NAMALWA (cell line): ENCODE data around the gene PLAGL2.
"Not testable (repeated sequence)": the region's sequence is repeated elsewhere in the genome, so short reads cannot be mapped to it uniquely, and the experiment has no call there.

ENCODE experiments used
- DNase-seq: peaks from one replicate; pipeline ENCODE4 v3.0.0-alpha.2; 2015; ENCODE audit warnings: low spot score

PLAGL2 gene

DNA sequence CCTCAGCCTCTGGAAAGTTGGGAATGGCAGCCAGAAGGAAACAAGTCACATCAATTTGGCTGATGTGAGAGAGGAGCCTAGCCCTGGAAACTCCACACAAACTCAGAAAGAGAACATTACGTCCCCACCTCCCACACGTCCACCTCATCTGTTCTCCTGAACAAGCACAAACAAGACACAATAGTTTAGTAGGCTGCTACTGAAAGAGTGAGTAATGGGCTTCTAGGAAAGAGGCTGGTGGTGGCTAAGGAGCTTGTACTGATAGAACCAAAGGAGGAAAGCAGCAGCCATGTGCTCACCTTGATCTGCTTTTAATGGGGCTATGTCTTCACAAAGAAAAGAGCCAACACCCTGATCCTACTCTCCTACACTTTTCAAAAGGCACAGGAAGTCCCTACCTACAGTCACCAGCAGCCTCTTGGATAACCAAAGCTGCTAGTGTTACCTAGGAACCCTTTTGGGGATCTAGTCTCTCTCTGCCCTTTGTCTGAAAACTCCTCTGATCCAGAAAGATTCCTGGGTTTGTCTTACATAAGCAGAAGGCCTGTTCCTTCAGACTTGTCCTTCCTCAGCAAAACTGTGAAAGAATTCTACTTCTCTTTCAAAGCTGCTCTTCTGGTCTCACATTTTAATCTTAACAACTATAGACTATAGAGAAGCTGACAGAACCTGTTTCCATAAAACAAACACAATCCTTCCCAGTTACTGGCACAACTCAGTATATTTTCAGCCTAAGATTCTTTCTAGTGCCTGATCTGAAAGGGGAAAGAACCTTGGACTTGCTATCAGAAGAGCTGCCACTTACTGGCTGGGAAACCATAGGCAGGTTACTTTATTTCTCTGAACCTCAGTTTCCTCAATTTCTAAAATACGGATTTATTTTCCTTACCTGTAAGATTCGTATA lies 3.1 kb downstream of the PLAGL2 start:
- no peak for DNase-seq

DNA sequence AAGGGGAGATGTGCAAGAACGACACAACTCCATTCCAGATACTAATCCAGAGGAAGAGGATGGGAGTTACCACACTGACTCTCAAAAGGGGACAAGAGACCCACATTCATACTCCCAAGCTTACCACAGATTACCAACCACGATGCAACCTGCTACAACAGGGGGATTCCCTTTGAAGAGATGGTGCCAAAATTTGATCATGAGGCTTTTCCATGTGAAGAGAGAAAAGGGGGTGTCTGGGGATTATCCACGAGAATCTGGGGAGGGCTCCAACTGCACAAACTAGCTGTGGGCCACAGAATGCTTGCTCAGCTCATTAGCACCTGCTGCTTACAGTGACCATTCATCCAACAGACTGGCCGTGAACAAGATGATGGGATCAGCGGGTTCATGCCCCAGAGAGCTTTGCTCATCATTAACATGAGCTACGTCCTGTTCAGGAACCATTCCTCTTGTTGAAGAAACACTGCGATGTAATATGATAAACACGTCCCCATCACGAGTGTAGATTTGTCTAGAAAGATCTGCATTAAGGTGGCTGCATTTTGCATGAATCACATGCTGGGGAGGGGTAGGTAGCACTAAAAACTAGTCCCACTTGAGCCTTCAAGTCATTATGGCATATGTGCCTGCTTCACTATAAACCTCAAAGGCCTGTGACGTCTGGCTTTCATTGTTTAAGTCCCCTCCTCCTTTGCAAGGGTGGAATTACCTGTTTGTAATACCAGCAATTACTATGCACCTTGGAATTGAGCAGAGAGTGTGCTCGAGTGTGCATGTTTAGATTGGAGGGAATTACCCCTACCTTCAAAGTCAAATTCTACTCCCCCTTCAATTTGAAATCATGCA lies 4.0 kb downstream of the PLAGL2 start:
- no peak for DNase-seq

DNA sequence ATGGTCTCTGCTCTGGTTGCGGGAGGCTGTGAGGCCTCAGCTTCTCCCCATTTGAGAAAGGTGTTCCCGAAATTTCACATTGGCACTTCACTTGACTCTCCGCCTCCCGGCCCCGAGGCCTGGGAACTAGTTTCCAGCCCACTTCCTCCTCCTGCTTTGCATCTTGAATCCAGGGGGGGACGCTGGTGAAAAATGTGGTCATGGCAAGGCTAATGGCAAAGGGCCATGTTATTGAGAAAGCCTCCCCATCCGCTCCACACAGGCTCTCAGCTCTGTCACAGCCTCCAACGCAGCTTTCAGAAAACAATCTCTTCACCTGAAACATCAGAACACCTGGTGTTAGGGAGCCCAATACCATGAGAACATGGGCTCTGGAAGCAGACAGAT lies 5.6 kb downstream of the PLAGL2 start:
- DNase-seq = no peak

DNA sequence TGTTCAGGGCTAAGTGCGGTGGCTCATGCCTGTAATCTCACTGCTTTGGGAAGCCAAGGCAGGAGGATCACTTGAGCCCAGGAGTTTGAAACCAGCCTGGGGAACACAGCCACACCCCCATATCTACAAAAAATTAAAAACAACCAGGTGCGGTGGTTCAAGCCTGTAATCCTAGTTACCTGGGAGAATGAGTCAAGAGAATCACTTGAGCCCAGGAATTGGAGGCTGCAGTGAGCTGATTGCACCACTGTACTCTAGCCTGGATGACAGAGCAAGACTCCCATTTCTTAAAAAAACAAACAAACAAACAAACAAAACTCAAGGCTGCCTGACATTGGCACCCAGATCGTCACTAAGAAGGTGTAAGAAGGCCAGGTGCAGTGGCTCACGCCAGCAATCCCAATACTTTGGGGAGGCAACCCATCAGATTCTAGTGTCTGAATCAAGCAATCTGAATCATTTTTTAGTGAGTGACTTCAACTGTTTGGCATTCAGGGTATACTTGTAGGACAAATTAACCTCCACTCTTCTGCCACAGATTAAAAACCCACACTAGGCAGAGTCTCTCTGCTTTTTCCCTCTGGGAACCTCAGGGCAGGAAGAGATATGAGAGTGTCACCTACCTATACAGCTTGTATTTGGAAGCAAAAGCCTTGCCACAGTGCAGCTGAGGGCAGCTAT lies 6.1 kb downstream of the PLAGL2 start:
- DNase-seq = no peak

DNA sequence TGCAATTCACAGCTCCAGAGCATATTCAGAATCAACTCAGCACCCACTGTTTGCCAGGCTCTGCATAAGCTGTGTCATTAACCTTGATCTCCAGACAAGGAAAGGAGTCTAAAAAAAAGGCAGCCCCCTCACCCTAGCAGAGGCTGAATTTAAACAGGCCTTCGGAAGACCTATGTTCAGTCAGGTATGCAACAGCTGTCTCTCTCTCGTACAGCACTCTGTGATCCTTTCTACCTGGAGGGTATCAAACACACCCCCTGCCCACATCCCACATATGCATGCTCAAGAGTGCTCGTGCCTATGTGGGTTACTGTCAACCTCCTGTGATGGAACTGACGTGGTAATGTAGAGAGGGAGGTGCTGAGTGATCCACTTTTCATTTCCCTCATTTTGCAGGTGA lies 8.5 kb downstream of the PLAGL2 start:
- no peak for DNase-seq

DNA sequence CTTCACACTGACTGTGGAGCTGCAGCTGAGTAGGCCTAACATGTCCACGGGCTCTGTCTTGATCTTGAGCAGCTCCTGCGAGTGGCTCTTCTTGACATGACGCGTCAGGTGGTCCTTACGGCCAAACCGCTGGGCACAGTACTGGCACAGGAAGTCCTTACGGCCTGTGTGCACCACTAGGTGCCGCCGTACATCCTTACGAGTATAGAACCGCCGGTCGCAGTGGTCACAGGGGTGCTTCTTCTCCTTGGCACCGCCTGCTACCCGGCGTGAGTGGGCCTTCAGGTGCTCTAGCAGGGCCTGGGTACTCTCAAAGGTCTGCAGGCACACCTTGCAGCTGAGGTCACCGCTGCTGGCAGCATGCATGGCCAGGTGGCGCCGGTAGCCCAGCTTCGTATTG lies 10.4 kb downstream of the PLAGL2 start:
- DNase-seq = not testable (repeated sequence)

DNA sequence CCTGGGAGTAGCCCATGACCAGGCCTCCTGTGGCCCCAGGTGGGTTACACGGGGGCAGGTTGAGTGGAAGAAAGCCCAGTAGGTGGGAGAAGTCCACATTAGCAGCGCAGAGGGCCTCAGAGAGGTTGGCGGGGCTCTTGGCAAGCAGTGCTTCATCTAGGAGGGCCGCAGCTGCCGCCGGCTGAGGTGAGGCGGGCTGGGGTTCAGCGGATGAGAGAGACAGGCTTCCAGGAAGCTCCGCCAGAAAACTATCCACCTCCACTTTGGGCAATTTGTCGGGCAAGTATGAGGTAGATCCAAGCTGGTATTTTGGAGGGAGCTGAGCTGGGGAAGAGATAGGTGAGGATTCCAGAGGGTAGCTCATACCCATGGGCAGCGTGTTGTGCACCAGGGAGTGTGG lies 10.9 kb downstream of the PLAGL2 start:
- DNase-seq = not testable (repeated sequence)

DNA sequence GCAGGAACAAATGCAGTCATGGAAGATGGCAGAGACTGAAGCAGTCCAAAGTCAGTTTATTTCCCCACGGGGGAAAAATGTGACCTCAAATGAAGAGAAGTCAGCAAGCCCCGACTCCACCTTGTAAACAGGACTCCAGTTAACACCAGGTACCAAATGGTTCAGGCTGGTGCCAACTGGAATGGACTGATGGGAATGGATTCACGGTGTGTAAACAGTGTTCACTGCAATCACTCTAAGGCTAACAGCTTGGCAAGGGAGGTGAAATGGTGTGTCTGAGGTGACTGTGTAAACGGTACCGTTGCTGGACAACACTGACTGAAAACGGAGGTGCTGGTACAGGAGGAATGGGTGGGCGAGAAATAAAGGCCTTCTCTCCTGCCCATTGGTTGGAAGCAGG lies 12.0 kb downstream of the PLAGL2 start:
- DNase-seq = no peak

DNA sequence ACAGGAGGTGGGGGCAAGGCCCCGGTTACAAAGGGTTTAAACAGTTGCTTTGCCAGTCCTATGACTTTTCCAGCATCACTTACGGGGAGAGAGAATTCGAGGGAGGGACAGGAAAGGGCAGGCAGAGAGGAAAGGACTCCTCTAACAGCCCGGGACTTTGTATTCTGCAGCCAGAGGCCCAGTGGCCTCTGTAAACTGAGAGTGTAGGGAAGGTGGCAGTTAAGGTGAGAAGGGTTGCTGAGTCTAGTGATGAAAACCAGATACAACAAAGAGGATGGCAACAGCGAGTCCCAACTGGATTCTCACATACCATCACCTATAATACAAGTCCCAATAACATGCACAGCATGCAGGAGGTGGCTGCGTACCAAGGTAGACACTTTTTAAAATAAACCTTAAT lies 13.5 kb downstream of the PLAGL2 start:
- DNase-seq = no peak

DNA sequence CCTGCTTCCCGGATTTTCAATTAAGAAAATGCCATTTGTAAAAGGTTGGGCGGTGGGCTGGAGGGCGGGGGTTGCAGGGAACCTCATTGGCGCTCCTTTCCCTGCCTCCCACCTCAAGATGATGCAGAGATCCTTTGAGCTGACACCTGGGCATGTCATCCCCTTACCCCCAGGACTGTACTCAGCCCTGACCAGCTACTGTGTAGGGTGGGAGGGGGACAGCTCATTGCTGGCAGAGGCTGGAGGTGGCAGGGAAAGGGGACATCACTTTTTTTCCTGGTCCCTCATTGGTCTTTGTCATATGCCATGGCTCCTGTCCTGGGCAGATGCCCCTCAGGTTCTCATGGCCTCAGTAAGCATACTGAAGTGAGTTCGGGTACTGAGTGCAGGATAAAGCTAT lies 14.2 kb downstream of the PLAGL2 start:
- not testable (repeated sequence) for DNase-seq

DNA sequence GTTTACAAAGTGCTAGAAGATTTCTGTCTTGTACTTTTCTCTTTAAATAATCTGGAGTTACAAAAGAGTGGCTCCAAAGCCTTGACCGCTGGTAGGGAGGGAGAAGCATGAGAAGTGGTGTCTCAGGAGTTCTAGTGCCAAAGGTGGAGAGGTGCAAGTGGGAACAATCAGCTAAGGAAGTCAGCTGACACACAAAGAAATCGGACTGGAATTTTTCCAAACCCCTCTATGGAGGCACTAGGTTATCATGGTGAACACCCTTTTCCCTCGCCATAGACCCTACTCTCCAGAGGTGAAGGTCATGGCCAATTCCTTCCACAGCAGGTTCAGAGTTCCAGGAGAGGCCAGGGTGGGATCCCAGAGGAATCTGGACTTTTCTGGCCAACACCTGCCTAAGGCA lies 14.8 kb downstream of the PLAGL2 start:
- DNase-seq = no peak

DNA sequence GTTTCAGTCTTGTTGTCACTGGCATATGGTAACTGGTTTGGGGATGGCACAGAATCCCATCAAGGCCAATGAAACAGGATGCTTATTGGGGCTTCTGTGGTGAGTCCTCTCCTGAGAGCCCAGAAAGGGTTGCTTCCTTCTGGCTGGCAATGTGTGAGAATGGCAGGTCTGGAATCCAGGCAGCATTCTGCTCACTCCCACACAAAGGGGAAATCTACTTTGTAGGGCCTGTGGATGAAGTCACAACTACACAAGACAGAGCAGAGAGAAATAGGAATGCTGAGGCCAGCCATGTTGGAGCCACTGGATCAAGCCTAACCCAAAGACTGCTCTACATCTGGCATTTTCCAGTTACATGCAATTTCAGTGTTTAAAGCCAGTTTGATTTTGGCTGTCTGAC lies 15.7 kb downstream of the PLAGL2 start:
- DNase-seq = no peak

DNA sequence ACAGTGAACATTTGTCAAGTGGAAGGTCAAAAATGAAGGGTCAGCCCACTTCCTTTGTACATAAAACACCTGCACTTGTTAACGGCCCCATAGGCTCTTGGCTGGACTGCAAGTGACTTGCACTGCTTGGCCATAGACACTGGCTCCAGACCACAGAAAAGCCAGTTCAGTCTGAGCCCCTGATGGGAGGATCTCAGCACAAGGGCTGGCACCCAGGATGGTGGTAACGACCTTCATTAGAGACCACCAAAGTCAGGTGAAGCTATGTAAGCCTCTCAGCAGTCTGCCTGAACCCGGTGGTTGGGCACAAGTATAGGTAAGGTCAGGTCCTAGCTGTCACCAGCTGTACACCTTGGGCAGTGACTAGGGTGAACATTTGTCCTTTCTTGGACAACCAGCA lies 16.1 kb downstream of the PLAGL2 start:
- DNase-seq = no peak

DNA sequence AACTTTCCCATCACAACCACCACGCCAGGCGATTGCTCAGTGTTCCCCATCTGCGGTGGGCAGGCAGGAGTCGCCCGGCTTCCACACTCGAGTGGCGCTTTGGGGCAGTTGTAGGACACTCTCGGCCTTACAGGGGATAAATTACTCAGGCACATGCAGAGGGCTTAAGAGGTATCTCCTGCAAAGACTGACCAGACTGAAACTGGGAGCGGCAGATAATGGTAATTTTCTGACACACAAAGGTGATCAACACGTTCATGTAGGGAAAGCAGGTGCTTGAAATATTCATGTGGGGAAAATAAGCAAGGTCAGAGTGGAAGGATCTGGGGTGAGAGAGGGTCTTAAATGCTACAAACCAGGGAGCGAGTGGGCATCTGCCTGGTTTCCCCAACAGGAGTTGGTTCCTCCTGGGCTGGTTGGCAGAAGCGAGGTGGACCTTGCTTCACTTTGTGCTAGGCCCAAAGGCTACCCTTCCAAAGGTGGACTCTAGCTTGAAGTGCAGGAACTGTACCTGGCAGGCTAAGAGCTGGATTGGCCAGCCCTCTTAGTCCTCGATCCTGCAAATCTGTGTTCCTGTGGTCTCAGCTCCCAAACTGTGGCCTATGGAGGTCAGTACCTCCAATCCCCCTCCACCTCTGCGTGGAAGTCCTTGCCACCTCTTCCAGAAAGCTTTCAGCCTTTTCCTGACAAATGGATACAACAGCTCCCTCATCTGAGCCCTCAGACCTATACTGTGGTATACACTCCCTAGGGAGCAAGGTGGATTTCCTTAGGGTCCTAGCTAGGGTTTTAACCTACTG lies 16.7 kb downstream of the PLAGL2 start:
- no peak for DNase-seq

DNA sequence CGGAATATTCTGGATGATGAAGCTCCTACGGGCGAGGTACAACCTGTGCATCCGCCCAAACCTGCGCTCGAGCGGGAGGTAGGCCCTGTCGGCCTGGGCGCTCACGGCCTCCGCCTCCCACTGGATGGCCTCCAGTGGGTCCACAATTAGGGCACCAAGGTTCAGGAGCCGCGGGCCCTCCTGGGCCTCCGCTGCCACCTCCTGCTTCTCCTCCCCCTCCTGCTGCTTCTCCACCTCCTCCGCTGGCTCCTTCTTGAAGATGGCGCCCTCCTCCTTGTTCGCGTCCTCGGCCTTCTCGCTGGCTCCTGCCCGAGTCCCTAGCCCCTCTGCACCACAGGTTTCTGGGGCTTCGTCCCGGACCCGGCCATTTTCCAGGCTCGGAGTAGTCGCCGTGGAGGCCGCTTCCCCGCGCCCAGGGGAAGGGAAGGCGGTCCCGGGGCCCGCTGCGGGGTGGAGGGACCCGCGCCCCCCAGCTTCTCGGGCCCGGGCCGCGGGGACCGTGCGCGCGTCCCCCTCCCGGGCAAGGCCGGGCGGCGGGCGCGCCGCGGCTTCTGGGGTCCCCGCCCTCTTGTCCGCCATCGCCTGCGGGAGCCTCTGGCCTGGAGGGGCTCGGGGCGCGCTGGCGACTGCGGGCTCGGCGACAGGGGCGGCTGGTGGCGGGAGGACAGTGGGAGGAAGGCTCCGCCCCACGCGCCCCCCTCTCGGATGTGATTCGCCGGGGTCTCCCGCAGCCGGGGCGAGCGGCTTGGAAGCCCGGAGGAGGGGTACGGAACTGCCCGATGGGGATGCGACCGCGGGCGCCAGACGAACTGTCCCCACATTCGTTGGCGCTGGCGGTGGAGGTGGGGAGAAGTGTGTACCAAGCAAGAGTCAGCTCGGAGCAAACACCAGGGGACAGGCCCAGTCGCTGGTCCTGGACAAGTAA lies 17.6 kb downstream of the PLAGL2 start:
- DNase-seq = no peak

DNA sequence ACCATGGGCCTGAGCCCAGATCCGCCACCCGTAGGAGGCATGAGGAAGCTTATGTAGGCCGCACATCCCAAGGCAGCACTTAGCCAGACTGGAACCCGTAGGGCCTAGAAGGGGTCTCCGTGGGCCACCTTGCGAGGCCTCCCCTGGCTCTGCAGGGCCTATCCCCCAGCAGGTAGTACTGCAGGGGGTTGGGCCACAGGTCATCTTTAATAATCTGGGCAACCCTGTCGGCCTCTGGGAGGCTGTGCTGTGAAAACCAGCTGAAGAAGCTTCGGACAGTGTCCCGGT lies 18.5 kb downstream of the PLAGL2 start:
- DNase-seq = no peak

DNA sequence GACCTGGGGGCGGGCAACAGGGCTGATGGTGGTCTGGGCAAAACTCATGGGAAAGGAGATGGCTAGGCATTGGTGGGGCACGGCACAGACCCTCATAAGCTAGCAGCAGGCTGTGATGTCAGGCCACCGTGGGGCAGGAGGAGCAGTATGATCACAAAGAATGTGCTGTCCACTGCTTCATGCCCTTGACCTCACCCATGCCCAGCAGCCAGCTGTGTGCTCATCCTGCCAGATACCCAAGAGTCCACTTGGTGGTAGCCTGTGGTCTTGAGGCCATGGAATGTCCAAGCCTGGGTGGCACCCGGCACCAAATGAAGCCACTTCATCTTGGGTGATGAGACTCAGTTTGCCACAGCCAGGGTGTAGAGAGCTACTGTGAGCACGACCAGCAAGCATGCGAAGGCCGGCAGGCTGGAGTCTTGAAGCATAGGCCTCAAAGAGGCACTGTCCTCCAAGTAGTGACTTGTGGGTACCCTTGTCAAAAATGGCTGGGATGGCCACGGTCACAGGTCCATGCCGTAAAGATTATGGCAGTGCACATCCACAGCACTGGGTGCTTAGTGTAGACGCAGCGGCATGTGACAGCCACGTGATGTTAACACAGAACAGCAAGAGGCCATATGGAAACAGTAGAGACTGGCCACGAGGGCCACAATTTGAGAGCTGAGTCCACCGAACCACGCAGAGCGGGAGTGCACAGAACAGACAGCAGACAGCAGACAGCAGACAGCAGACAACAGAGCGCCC lies 19.0 kb downstream of the PLAGL2 start:
- DNase-seq = no peak

DNA sequence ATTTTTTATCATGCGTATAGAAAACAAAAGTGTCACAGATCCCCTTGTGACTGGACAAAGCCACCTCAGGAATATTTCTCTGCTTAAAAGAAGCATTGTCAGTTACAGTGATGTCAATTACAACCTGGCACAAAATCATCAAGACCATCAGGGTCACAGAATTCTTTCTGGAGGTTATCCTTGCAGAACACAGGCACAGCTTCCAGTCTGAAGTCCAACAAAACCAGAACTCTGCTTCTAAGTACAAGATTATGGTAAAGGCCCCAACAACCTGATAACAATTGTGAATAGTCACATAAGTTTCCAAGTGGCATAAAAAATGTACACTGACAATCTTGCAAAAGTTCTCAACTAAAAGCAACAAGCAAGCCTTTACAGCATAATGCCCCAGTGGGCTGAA lies 21.0 kb downstream of the PLAGL2 start:
- no peak for DNase-seq

DNA sequence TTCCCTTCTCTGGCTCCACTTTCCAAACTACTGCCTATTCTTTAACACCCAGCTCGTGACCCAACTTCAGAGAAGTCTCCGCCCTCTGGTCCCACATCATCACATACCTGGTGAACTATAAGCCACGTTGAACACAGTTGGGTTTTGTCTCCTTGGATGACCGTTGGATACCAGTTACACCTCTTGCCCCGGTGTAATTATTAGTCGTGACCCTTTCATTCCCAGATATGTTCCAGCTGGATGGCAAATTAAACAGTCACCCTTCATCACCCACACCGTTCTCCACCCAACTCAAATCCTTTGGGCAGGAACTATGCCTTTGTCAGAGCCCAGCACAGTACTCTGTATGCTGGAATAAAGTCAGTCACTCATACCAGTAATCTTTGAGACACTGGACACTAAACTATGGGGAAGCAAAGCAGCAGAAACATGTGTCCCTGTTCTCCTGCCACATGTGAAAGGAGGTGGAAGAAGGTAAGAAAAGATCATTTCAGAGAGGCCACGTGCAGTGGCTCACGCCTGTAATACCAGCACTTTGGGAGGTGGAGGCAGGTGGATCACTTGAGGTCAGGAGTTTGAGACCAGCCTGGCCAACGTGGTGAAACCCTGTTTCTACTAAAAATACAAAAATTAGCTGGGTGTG lies 22.5 kb downstream of the PLAGL2 start:
- no peak for DNase-seq
